ENCODE results near the gene SURF6.

- TF ChIP-seq CTCF (conservative IDR thresholded peaks at IDR 0.05; ENCODE audit: low read length), result no peak
- TF ChIP-seq EZH2phosphoT487 (IDR thresholded peaks at IDR 0.05; ENCODE audit: borderline replicate concordance, low read depth, low read length), result no peak
Measured at GRCh38 chr9:133332381-133332730, 3.6 kb downstream of the SURF6 start.

Measured in OCI-LY7 (cell line).